IPS DF 6.9 (cell line): ENCODE measurements around the gene MCFD2.
"Not testable (repeated sequence)": the region's sequence is repeated elsewhere in the genome, so short reads cannot be mapped to it uniquely, and the experiment has no call there.

Source experiments
- DNase-seq: peaks from one replicate; pipeline ENCODE4 v3.0.0-alpha.2; 2013; ENCODE audit warnings: low read depth, low spot score
- H3K27ac ChIP-seq: one replicate; pipeline ENCODE4 v1.5.1; 2013; ENCODE audit warnings: low read length, control low read depth
- H3K27me3 ChIP-seq: 2 replicates; pipeline ENCODE4 v1.6.1; 2013; ENCODE audit warnings: mild to moderate bottlenecking, low read length; ENCODE audit not compliant: control insufficient read depth, insufficient read depth
- H3K36me3 ChIP-seq: 2 replicates; pipeline ENCODE4 v1.6.1; 2013; ENCODE audit warnings: low read length; ENCODE audit not compliant: control insufficient read depth, insufficient read depth
- H3K4me1 ChIP-seq: 2 replicates; pipeline ENCODE4 v1.6.1; 2013; ENCODE audit warnings: low read length; ENCODE audit not compliant: control insufficient read depth, insufficient read depth
- H3K4me3 ChIP-seq: 2 replicates; pipeline ENCODE4 v1.5.1; 2013; ENCODE audit warnings: mild to moderate bottlenecking, low read length
- H3K9me3 ChIP-seq: 2 replicates; pipeline ENCODE4 v1.6.1; 2013; ENCODE audit warnings: low read length, inconsistent platforms; ENCODE audit not compliant: control insufficient read depth, insufficient read depth
- WGBS: extraction: QIAGEN DNeasy Blood & Tissue Kit; methylation state at CpG from one replicate; pipeline ENCODE4 v1.1.7; 2013; ENCODE audit warnings: mixed read lengths, missing lambda C conversion rate; ENCODE audit not compliant: insufficient read length, insufficient coverage; 5-methylcytosine and 5-hydroxymethylcytosine counted together

MCFD2 gene

GRCh38 chr2:46902980-46903379 lies 12.6 kb downstream of the MCFD2 start:
- not testable (repeated sequence) for DNase-seq, H3K36me3 ChIP-seq, H3K27ac ChIP-seq, H3K27me3 ChIP-seq, H3K9me3 ChIP-seq, H3K4me1 ChIP-seq, H3K4me3 ChIP-seq
- no CpG with 5 or more reads among the region's 6 CpGs for WGBS

DNA sequence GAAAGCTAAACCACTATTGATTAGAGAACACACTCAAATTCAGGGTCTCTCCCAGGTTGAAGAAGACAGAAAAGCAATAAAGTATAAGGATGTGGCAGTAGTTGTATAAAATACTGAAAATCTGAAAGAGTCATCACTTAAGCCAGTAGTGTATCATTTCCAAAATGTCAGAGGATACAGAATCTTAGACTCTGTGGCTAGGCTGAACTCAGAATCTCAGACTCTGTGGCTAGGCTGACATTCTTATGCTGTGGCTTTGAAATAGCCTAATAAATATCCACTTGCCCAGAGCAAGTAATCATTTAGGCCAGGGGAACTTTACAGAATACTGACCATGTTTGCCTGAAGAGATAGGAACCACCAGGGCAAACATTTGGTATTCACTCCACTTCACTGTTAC lies 13.1 kb downstream of the MCFD2 start:
- H3K27ac ChIP-seq, result no peak overlapping the region
- no peaks in the 10 kb centered on the region for H3K9me3 ChIP-seq
- H3K4me3 ChIP-seq, result no peak overlapping the region
- no peaks in the 10 kb centered on the region for H3K27me3 ChIP-seq
- DNase-seq, result no peak
- no peaks in the 10 kb centered on the region for H3K4me1 ChIP-seq
- H3K36me3 ChIP-seq, result peaks cover 6% of the 10 kb centered on the region

DNA sequence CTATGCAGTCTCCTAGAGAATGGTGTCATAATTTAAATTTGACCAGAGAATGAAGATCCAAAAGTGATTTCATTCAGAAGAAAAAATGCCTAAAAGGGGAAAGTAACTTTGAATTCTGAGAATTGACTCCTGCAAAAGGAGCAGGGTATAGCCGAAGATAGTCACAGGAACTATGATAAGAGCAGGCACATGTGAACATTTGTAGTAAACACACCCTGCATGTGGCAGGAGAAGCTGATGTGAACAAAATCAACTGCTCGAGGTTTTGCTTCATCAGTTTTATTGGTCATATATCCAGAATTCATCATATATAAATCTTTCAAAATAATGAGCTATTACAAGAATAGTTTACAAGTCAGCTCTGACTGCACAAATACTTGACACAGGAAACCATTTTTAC lies 14.0 kb downstream of the MCFD2 start:
- Histone ChIP-seq H3K36me3 (peaks cover 3% of the 10 kb centered on the region; the same call in 1 of the 2 replicates), H3K4me1 (no peaks in the 10 kb centered on the region), H3K27ac (no peak overlapping the region), H3K4me3 (no peak overlapping the region), H3K9me3 (no peaks in the 10 kb centered on the region), H3K27me3 (no peaks in the 10 kb centered on the region)
- no CpG with 5 or more reads among the region's 2 CpGs for WGBS
- DNase-seq, result no peak

DNA sequence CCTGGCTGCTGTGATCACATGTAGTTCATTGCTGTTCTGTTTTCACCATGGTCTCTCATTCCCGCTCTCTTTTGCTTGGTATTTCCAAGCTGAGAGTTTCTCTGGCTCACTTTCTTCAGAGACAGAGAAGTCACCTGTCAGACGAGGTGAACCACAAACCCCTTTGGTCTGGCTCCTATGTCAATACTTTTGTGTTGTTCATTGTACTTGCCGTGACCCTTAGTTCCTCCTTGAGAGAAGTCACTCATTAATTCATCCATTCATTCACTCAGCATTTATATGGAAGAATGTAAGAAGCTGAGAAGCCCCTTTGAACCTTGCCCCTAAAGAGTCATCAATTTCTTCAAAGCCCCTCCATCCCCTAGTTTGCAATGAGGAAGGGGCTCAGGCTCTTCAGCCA lies 15.2 kb downstream of the MCFD2 start:
- no peak overlapping the region for H3K4me3 ChIP-seq
- H3K36me3 ChIP-seq, result no peaks in the 10 kb centered on the region
- H3K9me3 ChIP-seq, result no peaks in the 10 kb centered on the region
- WGBS, result no CpG with 5 or more reads among the region's 3 CpGs
- no peaks in the 10 kb centered on the region for H3K27me3 ChIP-seq
- no peaks in the 10 kb centered on the region for H3K4me1 ChIP-seq
- no peak overlapping the region for H3K27ac ChIP-seq
- no peak for DNase-seq

DNA sequence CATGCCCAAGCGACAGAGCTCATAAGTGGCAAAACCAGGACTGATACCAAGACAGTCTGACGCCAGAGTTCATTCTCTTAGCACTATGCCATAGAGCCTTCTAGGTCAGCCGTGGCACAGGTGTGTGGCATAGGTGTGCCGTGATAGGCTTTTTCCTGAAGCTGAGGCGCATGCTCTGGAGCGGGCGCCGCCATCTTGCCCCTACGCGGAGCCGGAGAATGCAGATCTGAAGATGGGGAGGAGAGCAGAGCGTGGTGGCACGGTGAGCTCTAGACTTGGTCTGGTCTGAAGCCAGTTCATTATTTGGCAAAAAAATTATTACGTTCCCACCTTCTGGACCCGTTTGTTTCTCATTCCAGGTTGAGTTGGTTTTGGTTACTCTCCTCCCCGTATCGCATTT lies 16.6 kb downstream of the MCFD2 start:
- Histone ChIP-seq H3K4me3 (no peak overlapping the region), H3K27ac (no peak overlapping the region), H3K4me1 (no peaks in the 10 kb centered on the region), H3K27me3 (no peaks in the 10 kb centered on the region), H3K9me3 (no peaks in the 10 kb centered on the region), H3K36me3 (no peaks in the 10 kb centered on the region)
- no CpG with 5 or more reads among the region's 17 CpGs for WGBS
- DNase-seq, result no peak

GRCh38 chr2:46898024-46898423 lies 17.6 kb downstream of the MCFD2 start:
- H3K4me1 ChIP-seq, result no peaks in the 10 kb centered on the region
- WGBS, result no CpG with 5 or more reads among the region's 5 CpGs

DNA sequence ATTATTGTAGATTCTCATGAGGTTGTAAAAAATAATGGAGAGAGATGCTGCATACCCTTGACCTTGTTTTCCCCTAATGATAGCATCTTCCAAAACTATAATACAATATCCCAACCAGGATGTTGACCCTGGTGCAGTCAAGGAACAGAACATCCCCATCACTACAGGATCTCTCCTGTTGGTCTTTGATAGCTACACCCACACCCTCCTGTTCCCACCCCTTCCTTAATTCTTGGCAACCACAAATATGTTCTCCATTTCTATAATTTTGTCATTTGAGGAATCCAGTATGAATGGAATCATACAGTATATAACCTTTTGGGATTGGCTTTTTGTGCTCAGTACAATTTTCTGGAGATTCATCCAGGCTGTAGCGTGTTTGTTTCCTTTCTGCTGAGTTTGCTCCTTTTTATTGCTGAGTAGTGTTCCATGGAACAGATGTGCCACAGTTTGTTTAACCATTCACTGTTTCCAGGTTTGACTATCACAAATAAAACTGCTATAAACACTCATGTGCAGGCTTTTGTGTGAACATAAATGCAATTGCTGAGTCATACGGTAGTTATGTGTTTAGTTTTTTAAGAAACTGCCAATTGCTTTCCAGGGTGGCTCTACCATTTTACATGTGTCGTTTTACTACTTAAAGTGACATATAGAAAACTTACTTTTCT lies 22.2 kb downstream of the MCFD2 start:
- no peaks in the 10 kb centered on the region for H3K27me3 ChIP-seq
- no peak for DNase-seq
- WGBS, result no CpG with 5 or more reads among the region's 3 CpGs
- H3K4me1 ChIP-seq, result peaks cover 2% of the 10 kb centered on the region
- H3K4me3 ChIP-seq, result no peak overlapping the region
- no peak overlapping the region for H3K27ac ChIP-seq
- H3K36me3 ChIP-seq, result no peaks in the 10 kb centered on the region
- no peaks in the 10 kb centered on the region for H3K9me3 ChIP-seq

More at GRCh38 chr2:46898024-46898423, 17.6 kb downstream of the MCFD2 start:
- H3K36me3 ChIP-seq, result no peaks in the 10 kb centered on the region
- no peak overlapping the region for H3K4me3 ChIP-seq
- no peaks in the 10 kb centered on the region for H3K27me3 ChIP-seq
- DNase-seq, result no peak
- H3K9me3 ChIP-seq, result no peaks in the 10 kb centered on the region
- H3K27ac ChIP-seq, result no peak overlapping the region

GRCh38 chr2:46891956-46892553 lies 23.6 kb downstream of the MCFD2 start:
- Histone ChIP-seq H3K27me3 (no peaks in the 10 kb centered on the region), H3K4me3 (no peak overlapping the region), H3K36me3 (no peaks in the 10 kb centered on the region), H3K4me1 (peaks cover 2% of the 10 kb centered on the region), H3K27ac (no peak overlapping the region), H3K9me3 (no peaks in the 10 kb centered on the region)
- DNase-seq, result no peak
- WGBS, result no CpG with 5 or more reads among the region's 8 CpGs

DNA sequence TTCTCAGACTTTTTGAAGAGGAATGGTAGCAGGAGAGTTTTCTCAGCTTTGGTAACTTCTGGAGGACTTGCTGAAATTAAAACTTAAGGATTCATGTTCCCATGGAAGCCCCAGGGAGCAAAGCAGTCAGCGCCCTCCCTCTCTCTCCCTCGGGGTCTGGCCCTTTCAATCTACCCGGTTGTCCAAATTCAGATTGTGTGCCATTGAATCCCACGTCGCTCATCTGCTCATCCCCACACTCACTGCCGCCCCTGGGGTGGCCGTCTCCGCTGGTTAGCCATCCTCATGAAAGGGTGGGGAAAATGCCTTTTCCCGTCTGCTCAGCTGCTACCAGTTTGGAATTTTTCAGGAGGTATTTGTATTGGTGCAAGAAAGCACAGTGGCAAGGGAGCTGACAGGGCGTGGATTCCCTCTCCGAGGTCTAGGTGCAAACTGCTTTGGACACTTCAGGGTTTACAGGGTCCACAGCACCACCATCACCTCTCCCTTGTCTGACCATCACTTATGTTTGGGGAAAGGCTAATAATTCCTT lies 27.1 kb downstream of the MCFD2 start:
- no CpG with 5 or more reads among the region's 11 CpGs for WGBS
- Histone ChIP-seq H3K4me3 (no peak overlapping the region), H3K4me1 (peaks cover 2% of the 10 kb centered on the region), H3K9me3 (no peaks in the 10 kb centered on the region), H3K36me3 (no peaks in the 10 kb centered on the region), H3K27me3 (no peaks in the 10 kb centered on the region), H3K27ac (no peak overlapping the region)
- no peak for DNase-seq

- Histone ChIP-seq H3K9me3 (no peaks in the 10 kb centered on the region), H3K4me1 (no peaks in the 10 kb centered on the region), H3K36me3 (no peaks in the 10 kb centered on the region), H3K27ac (no peak overlapping the region), H3K4me3 (no peak overlapping the region), H3K27me3 (no peaks in the 10 kb centered on the region)
- no CpG with 5 or more reads among the region's 2 CpGs for WGBS
- no peak for DNase-seq
These were observed 28.3 kb downstream of the MCFD2 start for GRCh38 chr2:46887028-46887885.
